ENCODE measurements around the gene CD2AP.

GRCh38 chr6:47631797-47632196 lies 154.2 kb downstream of the CD2AP start:
- TF ChIP-seq POLR2A (IDR thresholded peaks at IDR 0.05) (no peak), CTCF (IDR thresholded peaks at IDR 0.05) (no peak)

Measured in body of pancreas (tissue), 4 donors.